ENCODE measurements around the gene LSP1.

LSP1 gene

GRCh38 chr11:1920128-1920908 is 67.4 kb downstream of the LSP1 start:
- TF ChIP-seq, protein P1, sequence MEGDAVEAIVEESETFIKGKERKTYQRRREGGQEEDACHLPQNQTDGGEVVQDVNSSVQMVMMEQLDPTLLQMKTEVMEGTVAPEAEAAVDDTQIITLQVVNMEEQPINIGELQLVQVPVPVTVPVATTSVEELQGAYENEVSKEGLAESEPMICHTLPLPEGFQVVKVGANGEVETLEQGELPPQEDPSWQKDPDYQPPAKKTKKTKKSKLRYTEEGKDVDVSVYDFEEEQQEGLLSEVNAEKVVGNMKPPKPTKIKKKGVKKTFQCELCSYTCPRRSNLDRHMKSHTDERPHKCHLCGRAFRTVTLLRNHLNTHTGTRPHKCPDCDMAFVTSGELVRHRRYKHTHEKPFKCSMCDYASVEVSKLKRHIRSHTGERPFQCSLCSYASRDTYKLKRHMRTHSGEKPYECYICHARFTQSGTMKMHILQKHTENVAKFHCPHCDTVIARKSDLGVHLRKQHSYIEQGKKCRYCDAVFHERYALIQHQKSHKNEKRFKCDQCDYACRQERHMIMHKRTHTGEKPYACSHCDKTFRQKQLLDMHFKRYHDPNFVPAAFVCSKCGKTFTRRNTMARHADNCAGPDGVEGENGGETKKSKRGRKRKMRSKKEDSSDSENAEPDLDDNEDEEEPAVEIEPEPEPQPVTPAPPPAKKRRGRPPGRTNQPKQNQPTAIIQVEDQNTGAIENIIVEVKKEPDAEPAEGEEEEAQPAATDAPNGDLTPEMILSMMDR (IDR thresholded peaks at IDR 0.05; ENCODE audit: extremely low read depth, missing control alignments) = no peak
- peak; percentile 24 for DNase-seq (ENCODE audit: low spot score)

DNA sequence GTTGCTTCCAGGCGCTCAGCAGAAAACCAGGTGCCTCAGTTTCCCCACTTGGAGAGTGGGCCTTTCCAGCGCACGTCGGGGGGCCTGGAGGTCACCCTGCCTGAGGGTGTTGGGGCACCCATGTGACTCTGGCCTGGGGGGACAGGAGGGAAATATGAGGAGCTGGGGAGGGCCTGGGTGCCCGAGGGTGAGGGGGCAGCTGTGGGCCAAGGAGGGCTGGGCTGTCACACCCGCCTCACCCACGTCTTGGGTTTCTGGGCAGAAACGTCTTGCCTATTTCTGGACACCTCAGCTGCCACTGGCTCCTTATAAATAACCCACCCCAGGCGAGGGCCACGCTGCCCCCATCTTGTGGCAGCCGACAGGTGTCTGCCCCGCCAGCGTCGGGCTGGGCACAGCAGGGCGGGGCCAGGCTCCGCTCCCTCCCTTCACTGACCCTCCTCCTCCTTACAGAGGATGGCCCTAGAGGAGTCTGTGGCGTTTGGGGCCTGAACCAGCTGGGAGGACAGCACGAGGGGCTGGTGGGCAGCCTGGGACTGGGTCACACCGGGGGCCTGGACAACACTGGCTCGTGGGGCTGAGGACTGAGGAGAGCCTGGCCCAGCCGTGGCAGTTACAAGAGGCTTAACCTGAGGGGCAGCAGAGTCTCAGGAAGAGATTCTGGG is 68.2 kb downstream of the LSP1 start:
- TF ChIP-seq, protein P1 (IDR thresholded peaks at IDR 0.05; ENCODE audit: extremely low read depth, missing control alignments) = no peak
- peak; percentile 29 for DNase-seq (ENCODE audit: low spot score)

DNA sequence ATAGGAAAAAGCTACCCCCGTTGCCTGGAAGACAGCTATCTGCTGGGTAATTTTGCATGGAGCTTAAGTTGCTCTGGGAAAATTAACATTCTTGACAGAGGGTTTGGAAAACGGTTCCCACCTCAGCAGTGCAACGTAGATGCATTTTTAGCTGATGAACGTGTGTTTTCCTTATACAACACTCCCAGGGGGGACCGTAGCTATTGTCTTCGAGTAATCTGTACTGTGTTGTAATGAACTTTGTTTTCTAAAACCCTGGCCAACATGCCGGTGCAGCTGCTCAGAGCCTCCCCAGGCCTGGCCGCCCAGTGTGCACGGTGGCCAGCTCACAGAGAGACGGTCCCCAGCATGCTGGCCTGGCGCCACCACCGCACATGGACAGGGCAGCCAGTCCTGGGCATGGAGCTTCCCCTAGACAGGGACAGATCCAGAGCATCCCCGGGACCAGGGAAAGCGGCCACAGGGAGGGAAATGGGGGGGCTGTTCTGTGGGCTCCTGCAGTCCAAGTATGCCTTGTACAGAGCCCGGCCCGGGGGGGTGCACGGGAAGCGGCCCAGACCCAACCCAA is 68.8 kb downstream of the LSP1 start:
- TF ChIP-seq, protein P1 (IDR thresholded peaks at IDR 0.05; ENCODE audit: extremely low read depth, missing control alignments) = no peak
- peak; percentile 25 for DNase-seq (ENCODE audit: low spot score)

DNA sequence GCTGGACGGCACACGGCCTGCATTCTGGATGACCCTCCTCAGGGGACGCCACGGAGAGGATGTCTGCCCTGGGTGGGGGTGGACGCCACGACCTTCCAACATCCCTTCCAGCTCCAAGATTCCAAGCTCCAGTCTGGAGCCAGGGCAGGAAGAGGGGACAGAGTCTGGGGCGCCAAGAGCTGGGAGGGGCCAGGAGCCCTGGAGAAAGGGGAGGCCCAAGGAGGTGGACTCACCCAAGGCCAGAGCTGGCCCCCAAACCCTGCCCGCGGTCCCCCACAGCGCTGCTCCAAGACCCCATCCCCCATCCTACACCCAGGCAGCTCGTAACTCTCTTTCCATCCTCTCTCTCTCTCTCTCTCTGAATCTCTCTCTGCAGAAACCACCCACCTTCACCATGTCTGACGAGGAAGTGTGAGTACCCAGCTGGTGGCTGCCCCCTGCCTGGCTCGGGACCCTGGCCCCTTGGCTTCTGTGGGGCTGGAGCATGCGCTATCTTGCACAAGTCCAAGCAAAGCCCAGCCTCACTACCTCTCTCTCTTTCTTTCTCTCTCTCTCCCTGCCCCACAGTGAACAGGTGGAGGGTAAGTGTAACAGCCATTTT is 69.7 kb downstream of the LSP1 start:
- TF ChIP-seq, protein P1 (IDR thresholded peaks at IDR 0.05; ENCODE audit: extremely low read depth, missing control alignments) = no peak
- DNase-seq (ENCODE audit: low spot score) = no peak

DNA sequence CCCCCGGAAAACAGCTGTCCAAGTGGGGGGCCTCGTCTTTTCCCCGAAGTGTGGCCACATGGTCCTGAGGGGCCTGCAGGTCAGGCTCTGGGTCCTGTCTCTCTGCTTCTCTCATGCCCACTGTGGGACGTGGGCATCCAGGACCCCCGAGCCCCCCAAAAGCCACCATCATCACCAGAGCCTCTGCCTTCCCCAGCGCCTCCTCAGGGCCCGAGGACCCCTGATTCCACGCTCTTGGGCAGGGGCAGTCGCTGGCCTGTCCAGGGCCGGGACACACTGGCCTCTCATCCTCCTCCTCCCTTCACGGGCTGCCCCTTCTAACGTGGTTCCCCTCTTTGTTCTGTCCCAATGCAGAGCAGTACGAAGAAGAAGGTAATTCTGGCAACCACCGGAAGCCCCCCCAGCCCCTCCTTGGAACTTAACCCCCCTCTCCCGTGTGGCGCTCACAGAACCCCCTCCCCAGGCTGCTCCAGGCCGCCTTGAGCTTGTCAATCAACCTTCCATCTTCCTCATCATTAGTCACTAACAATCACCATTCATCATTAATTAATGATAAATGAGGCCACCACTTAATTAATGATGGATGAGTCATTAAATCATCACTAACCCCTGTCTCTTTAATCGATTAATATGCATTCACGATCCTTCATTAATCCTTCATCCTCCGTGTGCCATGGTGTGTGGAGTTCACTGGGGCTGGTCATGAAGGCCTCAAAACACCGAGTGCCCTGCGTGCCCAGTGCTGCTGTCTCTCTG is 70.5 kb downstream of the LSP1 start:
- TF ChIP-seq, protein P1 (IDR thresholded peaks at IDR 0.05; ENCODE audit: extremely low read depth, missing control alignments) = no peak
- peak; percentile 21 for DNase-seq (ENCODE audit: low spot score)

GRCh38 chr11:1924181-1924580 is 71.3 kb downstream of the LSP1 start:
- no peak for DNase-seq (ENCODE audit: low spot score)
- TF ChIP-seq, protein P1 (IDR thresholded peaks at IDR 0.05; ENCODE audit: extremely low read depth, missing control alignments) = no peak
